NCI-H748 treated with DMSO at 0.1 percent for 48 hours (cell line): ENCODE measurements around the gene SLC27A2.
"Not testable (repeated sequence)": the region's sequence is repeated elsewhere in the genome, so short reads cannot be mapped to it uniquely, and the experiment has no call there.

ENCODE experiments used
- DNase-seq: peaks from one replicate; lab custom pipeline; 2025; lab: John Stamatoyannopoulos, UW

The SLC27A2 gene

DNA sequence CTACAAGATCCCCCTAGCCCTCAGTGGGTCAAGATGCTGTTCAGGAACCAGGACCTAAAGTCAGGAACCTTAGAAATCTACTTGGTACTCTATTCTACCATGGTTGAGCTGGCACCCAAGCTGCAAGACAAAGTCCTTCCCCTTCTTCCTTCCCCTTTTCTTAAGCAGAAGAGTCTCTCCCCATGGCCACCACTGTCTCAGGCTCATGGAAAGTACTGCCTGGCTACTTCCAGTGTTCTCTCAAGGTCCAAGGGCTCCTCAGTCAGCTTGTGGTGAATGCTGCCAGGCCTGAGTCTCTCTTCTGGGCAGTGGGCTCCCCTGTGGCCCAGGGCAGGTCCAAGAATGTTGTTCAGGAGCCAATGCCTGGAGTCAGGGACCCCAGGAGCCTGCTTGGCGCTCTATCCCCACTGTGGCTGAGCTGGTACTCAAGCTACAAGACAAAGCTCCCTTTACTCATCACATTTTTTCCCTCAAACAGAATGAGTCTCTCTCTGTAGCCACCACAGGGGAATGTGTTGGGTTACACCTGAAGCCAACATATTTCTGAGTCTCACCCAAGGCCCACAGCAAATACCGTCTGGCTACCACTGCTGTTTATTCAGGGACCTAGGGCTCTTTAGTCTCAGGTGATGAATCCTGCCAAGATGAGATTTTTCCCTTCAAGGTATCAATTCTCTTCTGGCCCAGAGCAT is 18.1 kb upstream of the SLC27A2 start:
- no peak for DNase-seq

DNA sequence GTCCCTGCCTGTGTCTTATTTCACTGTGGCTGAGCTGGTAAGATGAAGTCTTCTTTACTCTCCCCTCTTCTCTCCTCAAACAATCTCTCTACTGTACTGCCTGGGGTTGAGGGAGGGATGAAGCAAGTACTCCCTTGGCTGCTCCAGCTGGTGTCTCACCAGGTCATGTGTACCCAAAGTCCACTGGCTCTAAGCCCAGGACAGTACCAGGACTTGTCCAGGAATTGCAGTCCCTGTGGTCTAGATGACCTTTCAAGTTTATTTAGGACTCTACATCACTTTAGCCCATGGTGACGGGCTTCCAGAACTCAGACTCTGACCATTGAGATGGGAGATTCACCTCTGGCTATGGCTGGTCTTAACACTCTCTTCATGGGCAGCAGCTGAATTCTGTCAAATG is 17.5 kb upstream of the SLC27A2 start:
- no peak for DNase-seq

DNA sequence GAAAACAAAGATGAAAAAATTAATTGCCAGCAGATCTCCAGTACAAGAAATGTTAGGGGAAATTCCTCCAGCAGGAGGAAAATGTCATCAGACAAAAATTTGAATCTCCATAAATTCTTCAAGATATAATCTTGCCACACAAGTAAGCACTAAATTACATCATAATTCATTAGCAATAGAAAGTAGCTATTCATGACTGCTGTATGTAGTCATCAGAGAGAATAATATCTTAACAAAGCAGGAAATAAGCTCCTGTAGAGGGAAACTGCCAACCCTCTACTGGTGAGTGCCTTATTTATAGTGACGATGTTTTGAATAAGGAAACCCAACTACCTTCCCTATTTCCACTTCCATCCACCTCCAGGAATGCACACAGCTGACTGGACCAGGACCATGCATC is 15.8 kb upstream of the SLC27A2 start:
- no peak for DNase-seq

DNA sequence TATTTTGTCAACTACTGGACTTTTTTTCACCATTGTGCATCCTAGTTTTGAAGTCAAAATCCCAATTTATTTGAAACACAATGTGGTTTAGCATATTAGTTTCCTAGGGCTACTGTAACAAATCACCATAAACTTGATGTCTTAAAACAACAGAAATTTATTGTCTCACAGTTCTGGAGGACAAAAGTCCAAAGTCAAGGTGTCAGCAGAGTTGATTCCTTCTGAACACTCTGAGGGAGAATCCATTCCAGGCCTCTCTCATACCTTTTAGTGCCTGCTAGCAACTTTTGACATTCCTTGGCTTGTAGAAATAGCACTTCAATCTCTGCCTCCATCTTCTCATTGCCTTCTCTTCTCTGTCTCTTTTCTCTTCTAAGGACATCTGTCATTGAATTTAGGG is 14.9 kb upstream of the SLC27A2 start:
- no peak for DNase-seq

DNA sequence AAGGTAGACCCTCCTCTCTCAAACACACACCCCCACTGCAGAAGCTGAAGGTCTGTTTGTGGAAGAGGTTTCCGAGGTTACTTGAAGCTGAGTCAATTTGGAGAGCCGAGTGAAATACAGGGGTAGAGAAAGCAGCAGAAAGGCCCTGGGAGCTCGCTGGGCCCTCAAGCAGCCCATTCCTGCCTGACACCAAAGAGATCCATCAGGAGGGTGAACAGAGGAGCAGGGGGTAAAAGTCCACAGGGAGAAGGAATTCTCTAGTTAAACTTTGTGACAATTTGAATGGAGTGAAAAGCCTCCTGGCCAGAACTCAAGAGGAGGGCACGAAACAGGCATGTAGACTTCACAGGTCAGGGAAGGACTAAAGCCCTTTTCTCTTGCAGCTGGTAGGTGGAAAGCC is 13.6 kb upstream of the SLC27A2 start:
- DNase-seq: no peak

DNA sequence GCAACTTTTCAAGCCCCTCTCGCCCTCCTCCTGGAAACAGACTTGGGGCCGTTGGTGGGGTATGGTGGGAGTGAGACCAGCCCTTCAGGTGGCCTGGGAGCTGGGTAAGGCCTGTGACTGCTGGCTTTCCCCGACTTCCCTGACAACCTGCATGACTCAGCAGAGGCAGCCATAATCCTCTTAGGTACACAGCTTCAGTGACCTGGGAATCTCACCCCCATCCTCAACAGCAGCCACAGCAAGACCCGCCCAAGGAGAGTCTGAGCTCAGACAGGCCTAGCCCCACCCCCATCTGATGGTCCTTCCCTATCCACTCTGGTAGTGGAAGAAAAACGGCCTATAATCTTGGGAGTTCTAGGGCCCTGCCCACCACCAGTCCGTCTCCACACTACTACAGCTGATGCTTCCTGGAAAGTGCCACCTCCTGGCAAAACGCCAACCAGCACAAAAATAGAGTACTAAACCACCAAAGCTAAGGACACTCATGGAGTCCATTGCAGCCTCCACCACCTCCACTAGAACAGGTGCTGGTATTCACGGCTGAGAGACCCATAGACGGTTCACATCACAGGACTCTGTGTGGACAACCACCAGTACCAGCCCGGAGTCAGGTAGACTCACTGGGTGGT is 13.1 kb upstream of the SLC27A2 start:
- DNase-seq: no peak

DNA sequence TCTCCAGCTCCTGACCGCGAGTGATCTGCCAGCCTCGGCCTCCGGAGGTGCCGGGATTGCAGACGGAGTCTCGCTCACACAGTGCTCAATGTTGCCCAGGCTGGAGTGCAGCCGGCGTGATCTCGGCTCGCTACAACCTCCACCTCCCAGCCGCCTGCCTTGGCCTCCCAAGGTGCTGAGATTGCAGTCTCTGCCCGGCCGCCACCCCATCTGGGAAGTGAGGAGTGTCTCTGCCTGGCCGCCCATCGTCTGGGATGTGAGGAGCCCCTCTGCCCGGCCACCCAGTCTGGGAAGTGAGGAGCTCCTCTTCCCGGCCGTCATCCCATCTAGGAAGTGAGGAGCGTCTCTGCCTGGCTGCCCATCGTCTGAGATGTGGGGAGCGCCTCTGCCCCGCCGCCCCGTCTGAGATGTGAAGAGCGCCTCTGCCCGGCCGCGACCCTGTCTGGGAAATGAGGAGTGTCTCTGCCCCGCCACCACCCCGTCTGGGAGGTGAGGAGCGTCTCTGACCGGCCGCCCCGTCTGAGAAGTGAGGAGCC is 9.6 kb upstream of the SLC27A2 start:
- DNase-seq: not testable (repeated sequence)

DNA sequence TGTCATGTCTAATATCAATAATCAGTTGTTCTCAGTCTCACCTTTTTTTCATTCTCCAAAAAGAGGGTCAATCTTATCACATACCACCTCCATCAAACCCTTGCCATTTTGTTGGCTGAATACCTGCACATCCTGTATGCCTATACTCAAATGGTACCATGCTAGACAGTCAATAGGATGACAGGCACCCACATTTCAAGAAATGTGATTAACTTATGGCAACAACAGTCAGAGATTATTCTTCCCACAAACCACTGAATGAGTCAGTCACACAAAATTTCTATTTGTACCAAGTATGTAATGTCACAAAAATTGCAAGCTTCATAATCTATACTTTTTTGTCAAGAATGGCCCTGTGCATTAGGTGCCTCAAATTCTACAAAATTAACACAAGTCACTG is 5.1 kb upstream of the SLC27A2 start:
- DNase-seq: no peak

DNA sequence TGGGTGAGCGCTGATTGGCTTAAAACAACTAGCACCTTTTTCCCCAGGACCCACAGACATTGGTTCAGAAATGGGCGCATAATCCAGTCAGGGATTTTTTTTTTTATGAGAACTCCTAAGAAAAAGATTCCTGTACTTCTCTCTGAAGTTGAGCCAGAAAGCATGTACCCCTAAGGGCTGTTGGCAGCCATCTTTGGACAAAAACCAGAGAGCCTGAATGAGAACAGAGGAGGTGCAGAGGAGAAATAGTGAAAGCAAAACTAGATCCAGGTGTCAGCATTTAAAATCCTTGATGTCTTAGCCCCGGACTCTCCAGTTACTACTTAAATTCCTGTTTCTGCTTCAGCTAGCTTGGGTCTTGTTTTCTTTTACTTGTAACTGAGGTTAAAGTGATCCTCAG is 1.9 kb upstream of the SLC27A2 start:
- no peak for DNase-seq

DNA sequence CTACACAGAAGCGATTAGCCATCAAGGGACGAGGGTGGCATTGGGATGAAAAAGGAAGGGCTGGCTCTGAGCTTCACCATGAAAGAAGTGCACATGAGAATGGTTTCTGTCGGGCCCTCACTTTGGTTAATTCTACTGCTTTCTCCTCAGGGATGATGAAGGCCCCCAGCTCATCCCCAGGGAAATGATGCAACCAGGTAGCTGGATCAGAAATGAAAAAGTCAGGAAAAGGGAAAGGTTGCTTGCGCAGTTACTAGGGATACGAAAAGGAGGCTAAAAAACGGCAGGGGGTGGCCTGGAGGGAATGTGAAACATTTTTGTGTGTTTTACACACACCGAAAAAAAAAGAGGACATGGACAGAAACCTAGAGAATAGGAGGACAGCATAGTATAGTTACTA is 1.4 kb upstream of the SLC27A2 start:
- DNase-seq: no peak

DNA sequence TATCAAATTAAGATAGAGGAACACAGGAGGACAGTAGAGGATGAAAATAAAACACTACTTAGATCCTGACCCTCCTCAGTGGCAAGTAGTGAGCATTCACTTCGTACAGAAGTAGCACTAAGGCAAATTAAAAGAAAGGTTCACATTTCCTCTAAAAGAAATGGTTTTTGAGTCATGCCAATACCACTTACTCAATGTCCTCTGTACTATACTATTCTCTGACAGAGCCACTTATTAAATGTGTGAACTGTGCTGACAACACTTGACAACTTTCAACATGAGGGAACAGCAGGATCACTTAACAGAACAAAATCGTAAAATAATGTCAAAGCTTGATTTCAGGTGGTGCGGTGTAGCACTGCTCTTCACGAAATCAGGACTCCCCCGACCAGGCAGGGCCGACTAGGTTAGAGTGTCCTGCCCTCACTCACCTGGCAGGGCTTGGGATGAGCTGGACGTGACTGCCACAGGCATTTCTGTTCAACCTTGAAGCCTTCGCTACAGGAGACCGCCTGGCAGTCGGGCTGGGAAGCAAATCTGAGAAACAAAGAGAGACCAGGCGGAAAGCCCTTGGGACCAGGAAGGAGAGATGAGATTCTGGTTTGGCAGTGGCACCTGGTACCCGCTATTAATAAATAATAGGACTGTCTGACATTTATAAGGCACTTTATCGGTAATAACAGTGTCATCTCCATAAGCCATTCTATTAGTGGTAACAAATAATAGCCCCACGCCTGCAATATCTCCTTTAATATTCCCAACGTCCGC is 611 bp upstream of the SLC27A2 start:
- DNase-seq: no peak

DNA sequence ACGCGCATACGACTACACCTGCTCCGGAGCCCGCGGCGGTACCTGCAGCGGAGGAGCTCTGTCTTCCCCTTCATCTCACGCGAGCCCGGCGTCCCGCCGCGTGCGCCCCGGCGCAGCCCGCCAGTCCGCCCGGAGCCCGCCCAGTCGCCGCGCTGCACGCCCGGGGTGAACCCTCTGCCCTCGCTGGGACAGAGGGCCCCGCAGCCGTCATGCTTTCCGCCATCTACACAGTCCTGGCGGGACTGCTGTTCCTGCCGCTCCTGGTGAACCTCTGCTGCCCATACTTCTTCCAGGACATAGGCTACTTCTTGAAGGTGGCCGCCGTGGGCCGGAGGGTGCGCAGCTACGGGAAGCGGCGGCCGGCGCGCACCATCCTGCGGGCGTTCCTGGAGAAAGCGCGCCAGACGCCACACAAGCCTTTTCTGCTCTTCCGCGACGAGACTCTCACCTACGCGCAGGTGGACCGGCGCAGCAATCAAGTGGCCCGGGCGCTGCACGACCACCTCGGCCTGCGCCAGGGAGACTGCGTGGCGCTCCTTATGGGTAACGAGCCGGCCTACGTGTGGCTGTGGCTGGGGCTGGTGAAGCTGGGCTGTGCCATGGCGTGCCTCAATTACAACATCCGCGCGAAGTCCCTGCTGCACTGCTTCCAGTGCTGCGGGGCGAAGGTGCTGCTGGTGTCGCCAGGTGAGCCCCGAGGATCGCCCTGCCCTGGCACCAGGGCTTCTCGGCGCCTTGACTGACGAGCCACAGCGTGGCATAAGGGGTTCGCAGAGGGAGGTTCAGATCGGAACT is 420 bp downstream of the SLC27A2 start:
- peak; percentile 13 for DNase-seq

DNA sequence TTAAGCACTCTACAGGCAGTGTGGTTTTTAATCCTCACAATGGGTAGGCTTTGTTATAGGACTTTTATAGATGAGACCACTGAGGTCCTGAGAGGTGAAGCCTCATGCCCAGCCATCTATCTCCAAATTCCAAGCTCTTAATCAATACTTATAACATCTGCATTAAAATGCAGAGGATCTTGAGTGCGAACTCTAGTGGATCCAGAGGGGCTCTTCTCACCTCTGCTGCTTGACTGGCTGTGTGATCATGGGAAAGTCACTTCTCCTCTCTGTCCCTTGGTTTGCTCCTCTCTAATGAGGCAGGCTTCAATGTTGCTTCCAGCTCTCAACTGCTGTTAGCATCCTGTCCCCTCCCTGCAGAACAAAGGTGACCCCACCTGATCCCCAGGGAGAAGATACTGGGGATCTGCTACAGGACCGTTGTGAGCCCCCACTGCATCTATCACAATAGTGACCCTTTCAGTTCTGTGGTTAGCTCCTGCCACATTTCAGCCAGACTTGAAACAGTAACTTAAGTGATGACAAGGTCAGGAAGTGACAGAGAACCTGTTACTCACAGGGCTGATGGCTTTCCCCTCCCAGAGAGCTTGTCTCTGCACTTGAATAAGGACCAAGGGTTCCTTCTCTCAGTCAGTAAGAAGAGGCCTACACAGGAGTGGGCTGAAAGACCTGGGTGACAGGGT is 1.3 kb downstream of the SLC27A2 start:
- DNase-seq: no peak

DNA sequence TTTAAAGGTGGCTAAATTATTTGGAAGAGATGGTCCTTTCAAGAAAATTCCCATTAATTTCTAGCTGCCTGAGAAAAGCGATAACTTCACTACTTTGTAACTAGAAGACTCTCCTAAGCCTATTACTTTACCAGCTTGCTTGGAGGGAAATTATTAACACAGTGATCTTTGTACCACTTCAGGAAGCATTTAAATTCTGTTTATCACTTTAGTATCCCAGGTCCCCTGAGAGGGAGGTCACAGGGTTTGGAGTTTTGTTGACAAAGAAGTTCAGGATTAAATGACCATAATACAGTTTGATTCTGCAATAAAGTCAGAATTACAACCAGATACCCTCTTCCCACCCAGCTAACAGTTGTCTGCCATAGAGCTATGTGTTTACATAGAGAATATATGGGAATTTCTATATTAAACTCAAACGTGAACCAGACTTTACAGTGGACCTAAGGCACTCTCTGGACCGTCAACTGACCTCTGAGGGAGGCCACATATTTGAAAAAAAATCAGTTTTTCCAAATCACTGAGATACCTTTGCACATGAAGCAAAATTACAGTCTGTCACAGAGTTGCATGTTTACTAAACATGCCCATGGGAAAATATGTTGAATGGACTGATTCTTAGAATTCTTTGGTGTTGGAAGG is 3.0 kb downstream of the SLC27A2 start:
- no peak for DNase-seq

DNA sequence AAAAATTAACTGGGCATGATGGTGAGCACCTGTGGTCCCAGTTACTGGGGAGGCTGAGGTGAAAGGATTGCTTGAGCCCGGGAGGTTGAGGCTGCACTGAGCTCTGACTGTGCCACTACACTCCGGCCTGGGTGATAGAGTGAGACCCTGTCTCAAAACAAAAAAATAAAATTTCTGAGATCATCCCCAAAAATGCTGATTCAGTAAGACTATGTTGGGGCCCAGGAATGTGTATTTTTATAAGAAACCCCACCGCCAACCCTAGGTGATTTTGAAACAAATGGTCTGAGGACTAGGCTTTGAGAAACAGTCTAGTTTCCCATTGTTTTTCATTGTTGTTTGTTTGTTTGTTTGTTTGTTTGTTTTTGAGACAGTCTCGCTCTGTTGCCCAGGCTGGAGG is 4.1 kb downstream of the SLC27A2 start:
- no peak for DNase-seq

DNA sequence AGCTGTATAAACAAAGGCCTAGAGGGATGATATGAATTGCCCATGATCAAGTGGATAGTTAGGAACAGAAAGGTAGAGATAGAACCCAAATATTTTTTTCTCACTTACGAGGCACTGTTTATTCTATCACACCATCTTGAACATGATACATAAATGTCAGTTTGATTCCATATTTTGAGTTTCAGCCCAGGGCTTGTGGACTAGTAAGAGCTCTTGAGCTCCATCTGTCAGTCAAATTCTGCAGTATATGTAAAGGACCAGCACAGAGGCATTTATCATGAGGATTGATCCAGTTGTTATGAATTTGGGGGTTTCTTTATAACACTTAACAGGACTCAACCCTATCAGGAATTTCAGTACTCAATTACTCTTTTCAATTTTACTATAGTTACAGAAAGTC is 4.8 kb downstream of the SLC27A2 start:
- DNase-seq: no peak

DNA sequence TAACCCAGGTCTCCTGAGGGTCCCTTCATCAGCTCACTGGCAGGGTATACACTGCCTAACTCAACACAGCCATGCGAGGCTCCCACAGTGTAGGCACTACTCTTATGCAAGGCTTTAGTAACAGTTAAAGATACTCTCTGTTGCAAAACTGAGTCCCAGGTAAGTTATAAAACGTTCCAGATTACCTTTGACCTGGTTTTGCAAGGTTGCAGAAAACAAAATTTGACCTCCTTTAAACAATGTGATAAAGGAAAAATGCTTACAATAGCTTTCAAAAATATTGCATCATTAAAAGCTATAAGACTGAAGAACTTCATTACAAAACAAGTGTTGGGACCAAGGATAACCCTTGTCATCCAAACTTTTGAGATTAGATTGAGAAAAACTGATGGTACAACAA is 5.5 kb downstream of the SLC27A2 start:
- no peak for DNase-seq

DNA sequence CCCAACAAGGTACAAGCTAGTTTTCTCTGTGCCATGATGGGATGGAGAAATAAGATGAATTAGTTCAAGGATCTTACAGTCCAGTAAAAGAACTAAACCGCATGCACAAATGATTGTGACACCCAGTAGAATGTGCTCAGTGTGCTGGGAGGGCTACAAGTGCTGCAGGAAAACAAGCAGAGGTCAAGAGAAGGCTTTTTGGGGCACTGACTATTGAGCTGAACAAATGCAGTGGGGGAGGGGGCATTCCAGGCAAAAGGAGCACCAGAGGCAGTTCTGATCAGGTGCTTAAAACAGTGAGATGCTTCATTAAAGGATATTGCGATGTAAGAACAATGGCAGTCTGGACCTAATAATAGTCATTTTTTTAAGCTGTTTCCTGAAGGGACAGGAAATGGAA is 6.0 kb downstream of the SLC27A2 start:
- no peak for DNase-seq

DNA sequence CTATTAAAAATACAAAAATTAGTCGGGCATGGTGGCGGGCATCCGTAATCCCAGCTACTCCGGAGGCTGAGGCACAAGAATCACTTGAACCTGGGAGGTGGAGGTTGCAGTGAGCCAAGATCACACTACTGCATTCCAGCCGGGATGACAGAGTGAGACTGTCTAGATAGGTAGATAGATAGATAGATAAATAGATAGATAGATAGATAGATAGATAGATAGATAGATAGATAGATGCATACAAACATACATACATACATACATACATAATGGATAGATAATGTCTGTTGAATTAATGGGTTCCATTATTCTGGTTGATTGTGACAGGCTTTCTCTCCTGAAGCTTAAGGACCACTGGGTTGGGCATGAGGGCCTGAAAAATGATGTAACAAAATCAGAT is 6.8 kb downstream of the SLC27A2 start:
- DNase-seq: not testable (repeated sequence)

DNA sequence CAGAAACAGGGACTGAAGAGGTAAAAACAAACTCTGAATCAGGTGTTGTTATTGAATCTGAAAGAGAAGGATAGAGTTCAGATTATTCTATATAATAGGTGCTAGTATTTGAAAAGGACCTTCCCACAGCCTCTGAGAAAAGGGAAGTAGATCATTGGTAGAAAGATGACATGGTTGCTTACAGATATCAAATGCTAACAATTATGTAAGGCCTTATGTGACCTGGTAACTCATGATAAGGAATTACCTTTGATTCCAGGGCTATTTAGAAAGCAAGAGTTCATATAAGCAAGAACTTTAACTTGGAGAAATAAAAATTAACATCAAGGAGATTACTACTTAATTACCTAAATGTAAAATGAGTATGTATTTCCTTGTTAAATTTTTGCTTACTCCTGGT is 7.6 kb downstream of the SLC27A2 start:
- DNase-seq: no peak

DNA sequence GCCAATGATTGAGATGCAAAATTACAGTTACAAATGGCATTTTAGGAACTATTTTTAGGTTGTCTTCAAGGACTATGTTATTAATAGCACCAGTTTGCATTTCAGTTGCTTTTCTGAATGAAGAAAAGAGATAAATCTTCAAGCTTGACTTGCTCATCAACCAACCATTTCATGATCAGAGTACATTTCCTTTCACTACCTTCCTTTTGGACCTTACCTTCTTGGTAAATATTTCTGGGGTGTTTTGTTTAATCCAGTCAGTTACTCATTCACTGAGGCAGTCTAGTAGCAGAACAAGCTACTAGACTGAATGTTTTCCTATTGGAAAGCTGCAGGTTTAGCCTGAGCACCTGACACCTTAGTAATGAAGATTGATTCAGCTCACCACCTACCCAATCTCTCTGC is 8.2 kb downstream of the SLC27A2 start:
- DNase-seq: no peak
